SK-MEL-5 (cell line): ENCODE measurements around the gene CD4. TPM values are rescaled to one million over a fixed set of nuclear protein-coding genes. Genes with fewer than 3 reads are reported as not detected.

Experiments
- DNase-seq: peaks from one replicate; pipeline ENCODE4 v3.0.0-alpha.2; 2016; ENCODE audit warnings: low read depth, low spot score
- in situ Hi-C: cut with HindIII; loops from 2 replicates; pipeline ENCODE4 v1.10.0; 2016; ENCODE audit warnings: low sequenced_read_pairs, high pct_unique_total_duplicates, low pct_unique_long_range_greater_than_20kb
- total RNA-seq: library from RNA; depleted of rRNA; stranded (reverse); fragments of >200 nt; shearing (Covaris generic); gene quantifications from 2 replicates; pipeline ENCODE4 v1.2.3, GENCODE V29; 2014

CD4 gene
- total RNA-seq, 1 experiment from 2014 or later: 0.05 TPM

DNA sequence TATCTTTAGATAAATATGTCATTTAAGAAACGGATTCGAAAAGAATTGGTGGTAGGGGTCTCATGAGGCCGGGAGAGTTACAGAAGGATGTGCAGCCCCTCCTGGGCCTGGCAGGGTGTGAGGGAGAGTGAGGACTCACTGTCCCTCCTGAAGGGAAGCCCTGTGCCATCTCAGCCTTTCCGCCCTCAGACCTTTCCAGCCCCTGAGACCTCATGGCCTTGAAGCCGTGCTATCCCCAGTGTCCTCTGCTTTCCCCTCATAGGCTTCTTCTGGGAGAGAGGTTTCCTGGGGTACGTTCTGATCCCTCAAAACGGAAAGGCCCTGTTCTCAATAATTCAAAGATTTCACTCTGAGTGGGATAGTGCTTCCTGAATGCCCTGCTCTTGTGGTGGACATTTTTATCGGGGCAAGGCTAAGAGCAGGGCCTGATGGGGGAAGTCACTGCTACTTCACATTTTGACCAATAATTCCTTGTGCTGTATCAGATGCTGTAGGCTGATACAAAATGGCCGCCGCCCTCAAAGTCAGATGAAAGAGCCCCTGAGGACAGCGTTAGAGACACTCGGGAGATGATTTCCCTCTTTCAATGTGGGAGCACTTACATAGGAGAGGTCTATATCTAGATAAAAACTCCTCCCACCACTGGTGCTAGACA lies 1.3 kb downstream of the CD4 start:
- DNase-seq: no peak
- in situ Hi-C loops: no loop called here

DNA sequence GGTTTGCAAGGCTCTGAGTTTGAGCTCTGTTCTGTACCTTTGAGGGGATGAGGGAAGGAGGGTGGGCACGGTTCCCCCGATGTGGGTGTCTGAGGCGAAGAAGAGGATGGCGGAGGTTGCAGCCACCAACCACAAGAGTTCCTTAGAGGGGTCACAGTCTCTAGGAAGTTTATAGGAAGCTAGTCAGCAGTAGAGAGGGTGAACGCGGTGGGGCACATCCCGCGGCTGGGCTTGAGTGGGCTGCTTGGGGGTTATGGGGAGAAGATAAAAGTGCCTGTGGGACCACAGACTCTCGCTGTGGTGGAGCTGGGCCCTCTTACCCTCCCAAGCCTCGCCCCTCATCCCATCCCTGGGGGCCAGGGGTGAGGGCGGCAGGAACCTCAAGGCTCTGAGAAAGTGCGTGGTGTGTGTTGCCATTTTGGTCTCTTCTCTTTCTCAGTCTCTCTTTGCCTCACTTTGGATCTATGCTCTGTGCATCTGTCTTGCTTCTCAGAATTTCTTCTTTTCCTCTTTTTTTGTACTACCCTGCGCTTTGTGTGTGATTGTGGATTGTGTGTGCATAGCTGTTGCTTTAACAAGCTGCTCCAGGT lies 2.7 kb downstream of the CD4 start:
- DNase-seq: no peak
- in situ Hi-C loops: no loop called here

DNA sequence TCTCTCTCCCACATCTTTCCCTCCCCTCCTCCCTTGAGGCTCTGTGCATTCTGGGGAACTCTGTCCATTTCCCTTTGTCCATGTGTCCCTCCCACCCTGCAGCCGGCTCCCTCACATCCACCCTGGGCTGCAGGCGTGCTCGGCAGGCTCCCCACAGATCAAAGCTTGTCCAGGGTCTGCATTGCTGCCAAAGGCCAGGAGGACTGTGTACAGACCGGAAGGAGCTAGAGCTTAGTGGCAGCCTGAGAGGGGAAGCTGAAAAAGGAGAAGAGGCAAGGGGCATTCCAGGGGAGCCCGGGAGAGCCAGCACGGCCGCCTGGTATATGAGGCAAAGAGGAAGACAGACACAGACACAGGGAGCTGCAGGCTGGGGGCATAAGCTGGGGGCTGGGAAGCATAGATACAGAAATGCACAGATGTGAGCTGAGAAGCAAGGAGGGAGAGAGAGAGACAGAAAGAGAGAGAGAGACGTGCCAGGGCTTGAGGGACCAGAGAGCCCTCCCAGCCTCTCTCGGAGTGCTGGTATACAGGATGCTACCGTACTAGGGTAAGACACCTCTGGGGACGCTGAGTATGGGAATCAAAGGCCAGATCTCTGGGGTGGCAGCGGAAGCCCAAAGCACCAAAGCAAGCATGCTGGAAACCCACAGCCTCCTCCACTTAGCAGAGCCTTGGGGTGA lies 3.3 kb downstream of the CD4 start:
- DNase-seq: no peak
- in situ Hi-C loops: no loop called here

DNA sequence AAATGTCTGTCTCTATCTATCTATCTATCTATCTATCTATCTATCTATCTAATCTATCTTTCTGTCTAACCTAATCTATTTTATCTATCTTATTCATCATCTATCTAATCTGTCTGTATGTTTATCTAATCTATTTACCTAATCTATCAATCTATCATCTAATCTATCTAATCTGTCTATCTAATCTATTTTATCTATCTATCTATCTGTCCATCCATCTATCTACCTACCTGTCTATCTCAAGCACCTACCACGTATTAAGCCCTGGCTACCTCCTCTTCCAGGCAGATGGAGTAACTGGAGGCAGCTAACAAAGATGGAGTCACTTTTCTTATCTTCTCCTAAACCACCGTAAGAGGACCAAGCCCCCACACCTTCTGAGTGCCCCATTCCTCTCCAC lies 5.8 kb downstream of the CD4 start:
- in situ Hi-C loops: no loop called here
- DNase-seq: no peak

DNA sequence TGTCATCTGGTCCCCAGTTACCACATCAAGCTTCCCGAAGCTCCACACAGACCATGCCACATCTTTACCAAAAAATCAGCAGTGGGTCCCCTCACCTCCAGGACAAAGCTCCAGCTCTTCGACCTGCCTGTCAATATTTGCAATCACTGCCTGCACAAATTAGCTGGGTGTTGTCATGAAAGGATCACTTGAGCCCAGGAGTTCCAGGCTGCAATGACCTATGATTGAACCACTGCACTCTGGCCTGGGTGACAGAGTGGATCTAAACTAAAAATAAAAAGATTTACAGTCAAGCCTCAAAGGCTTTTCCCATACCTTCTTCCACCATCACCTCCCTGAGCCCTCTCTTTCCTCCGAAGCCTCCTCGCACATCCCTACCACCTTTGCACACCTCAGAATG lies 7.2 kb downstream of the CD4 start:
- in situ Hi-C loops: no loop called here
- no peak for DNase-seq

DNA sequence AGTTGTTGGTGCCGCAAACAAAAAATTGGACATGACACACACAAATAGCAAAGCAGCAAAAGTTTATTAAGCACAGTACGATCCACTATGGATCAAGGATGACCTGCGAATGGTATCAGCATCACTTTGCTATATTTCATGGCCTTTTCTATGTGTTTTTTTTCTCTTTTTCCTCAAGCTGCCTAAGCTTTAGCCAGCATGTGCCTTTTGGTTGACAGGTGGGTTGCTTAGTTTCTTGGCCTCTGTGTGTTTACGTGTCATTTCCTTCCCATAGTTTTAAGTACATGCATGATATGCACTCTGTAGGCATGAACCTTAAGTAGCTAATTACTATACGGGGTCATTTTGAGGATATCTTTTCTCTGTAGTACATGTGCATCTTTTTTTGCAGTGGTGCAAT lies 9.8 kb downstream of the CD4 start:
- no peak for DNase-seq
- in situ Hi-C loops: no loop called here

DNA sequence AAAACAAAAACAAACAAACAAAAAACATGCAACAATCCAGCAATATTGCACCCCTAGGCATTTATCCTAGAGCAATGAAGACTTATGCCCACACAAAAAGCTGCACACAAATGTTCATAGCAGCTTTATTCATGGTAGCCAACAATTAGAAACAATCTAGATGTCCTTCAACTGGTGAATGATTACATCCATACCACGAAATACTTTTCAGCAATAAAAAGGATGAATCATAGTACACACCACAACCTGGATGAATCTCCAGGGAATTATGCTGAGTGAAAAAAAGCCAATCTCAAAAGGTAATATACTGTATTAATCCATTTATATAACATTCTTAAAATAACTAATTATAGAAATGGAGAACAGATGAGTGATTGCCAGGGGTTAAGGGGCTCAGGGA lies 17.8 kb downstream of the CD4 start:
- DNase-seq: no peak

DNA sequence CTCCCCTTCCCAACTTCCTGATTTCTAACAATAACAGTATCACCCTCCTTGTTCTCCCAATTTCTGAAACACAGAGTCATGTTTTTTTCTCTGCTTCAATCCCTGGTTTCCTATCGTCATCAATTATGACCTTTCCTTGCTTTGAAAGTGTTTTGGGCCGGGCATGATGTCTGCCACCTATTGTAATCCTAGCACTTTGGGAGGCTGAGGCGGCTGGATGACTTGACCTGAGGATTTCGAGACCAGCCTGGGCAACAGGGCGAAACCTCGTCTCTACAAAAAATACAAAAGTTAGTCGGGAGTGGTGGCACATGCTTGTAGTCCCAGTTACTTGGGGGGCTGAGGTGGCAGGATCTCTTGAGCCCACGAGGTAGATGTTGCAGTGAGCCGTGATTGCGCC lies 19.7 kb downstream of the CD4 start:
- in situ Hi-C loops: no loop called here
- no peak for DNase-seq

More for the DNA sequence above, 17.8 kb downstream of the CD4 start:
- in situ Hi-C loops: no loop called here

DNA sequence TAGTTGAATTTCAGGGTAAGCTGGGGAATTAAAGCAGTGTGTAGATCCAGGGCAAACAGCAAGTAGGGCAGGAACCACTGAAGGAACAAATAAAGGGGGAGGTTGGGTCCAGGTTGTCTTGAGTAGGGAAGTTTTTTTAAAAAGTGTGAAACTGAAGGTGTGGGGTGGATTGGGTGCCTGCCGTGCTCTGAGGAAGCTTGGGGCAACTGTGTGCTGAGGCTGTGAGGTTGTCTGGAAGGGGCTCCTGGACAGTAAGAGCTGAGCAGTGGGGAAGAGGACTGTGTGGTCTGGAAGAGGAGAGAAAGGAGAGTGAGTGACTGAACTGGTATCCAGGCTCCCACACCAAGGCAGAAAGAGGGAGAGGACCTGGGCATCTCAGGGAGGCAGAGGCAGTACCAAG lies 21.4 kb downstream of the CD4 start:
- in situ Hi-C loops: no loop called here
- DNase-seq: no peak

DNA sequence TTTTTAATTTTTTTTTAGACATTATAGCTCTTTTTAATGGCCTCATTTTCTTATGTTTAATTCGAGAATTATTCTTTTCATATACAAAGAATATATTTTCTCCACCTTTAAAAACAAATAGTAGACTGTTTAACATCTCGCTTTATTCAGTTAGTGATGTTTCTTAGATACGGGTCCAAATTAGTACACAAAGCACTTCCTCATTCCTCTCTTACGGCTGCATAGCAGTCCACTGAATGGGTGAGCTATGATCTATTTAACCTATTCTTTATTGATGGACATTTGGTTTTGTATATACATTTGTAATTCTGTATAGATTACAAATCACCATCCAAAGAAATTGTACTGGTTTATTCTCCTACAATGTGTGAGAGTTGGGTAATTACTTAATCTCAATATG lies 24.0 kb downstream of the CD4 start:
- no peak for DNase-seq
- in situ Hi-C loops: no loop called here

DNA sequence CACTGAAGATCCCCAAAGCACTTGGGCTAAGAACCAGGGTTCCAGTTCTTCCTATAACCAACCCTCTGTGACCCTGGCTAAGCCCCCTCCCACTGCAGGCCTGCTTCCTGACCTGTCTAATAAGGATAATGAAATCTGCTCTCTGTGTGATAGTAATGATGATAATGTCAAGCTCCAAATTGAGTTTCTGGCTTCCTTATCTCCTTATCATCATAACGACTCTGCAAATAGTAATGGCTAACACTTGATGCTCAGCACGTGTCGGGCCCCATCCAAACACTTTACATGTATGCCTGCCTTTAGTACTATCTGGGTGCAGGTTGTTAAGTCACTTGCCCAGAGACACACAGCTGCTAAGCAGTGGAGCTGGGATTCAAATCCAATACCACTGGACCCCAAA lies 27.3 kb downstream of the CD4 start:
- no peak for DNase-seq
- in situ Hi-C loops: no loop called here

DNA sequence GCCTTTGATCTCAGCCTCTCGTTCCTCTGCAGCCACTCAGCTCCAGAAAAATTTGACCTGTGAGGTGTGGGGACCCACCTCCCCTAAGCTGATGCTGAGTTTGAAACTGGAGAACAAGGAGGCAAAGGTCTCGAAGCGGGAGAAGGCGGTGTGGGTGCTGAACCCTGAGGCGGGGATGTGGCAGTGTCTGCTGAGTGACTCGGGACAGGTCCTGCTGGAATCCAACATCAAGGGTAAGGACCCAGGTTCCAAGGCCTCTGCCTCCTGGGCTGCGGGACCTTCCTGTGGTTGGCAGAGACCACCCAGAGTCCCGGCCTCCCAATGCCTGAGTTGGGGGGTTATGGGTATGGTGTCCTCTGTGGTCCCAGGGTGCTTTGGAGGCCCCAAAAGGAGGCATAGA lies 27.8 kb downstream of the CD4 start:
- DNase-seq: no peak
- in situ Hi-C loops: no loop called here

DNA sequence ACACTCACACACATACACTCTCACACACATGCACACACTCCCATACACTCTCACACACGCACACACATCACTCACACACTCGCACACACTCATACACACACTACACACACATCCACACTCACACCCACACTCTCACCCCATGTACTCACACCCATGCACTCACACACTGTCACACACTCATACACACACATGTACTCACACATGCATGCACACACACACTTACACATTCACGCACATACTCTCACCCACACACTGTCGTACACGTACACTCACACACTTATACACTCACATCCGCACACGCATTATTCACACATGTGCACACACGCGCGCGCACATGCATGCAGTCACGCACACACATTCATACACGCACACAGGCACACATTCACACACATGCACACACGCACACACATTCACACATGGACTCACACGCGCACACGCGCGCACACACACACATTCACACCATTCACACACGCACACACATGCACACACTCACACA lies 28.4 kb downstream of the CD4 start:
- no peak for DNase-seq

DNA sequence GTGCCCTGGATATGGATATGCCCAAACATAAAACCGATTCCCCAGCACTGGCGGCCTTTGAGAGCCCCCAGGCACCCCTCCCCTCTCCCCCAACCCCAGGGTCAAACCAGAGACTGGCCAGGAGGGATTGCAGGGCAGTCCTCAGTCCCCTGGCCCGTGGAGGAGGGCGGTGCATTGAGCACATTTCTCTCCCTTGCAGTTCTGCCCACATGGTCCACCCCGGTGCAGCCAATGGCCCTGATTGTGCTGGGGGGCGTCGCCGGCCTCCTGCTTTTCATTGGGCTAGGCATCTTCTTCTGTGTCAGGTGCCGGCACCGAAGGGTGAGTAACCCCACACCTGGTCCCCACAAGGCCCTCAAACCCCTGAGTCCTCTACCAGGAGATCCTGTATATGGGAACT lies 28.9 kb downstream of the CD4 start:
- in situ Hi-C loops: no loop called here
- DNase-seq: no peak

More for the DNA sequence above, 28.4 kb downstream of the CD4 start:
- in situ Hi-C loops: no loop called here

DNA sequence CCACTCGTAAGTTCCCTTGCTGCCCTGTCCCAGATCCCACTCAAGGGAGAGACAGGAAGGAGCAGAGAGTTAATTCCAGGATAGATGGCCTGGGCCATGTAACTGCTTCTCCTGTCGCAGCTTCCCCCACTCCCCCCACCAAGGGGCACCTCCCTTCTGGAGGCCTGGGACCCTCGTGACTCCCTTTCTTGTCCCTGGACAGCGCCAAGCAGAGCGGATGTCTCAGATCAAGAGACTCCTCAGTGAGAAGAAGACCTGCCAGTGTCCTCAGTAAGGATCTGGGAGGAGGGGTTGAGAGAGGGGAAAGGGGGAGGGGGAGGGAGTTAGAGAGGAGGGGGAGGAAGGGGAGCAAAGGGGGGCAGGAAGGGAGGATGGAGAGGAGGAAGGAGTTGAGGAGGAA lies 29.3 kb downstream of the CD4 start:
- no peak for DNase-seq
- in situ Hi-C loops: no loop called here

DNA sequence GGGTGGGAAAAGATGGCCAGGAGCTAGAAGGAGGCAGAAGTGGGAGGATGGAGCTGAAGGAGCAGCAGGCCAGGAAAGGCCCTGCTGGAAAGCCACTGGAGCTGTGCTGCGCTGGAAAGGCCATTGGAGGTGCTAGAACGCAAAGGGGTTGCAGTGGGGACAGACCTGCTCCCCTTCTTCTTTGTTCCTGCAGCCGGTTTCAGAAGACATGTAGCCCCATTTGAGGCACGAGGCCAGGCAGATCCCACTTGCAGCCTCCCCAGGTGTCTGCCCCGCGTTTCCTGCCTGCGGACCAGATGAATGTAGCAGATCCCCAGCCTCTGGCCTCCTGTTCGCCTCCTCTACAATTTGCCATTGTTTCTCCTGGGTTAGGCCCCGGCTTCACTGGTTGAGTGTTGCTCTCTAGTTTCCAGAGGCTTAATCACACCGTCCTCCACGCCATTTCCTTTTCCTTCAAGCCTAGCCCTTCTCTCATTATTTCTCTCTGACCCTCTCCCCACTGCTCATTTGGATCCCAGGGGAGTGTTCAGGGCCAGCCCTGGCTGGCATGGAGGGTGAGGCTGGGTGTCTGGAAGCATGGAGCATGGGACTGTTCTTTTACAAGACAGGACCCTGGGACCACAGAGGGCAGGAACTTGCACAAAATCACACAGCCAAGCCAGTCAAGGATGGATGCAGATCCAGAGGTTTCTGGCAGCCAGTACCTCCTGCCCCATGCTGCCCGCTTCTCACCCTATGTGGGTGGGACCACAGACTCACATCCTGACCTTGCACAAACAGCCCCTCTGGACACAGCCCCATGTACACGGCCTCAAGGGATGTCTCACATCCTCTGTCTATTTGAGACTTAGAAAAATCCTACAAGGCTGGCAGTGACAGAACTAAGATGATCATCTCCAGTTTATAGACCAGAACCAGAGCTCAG lies 30.0 kb downstream of the CD4 start:
- in situ Hi-C loops: no loop called here
- no peak for DNase-seq

DNA sequence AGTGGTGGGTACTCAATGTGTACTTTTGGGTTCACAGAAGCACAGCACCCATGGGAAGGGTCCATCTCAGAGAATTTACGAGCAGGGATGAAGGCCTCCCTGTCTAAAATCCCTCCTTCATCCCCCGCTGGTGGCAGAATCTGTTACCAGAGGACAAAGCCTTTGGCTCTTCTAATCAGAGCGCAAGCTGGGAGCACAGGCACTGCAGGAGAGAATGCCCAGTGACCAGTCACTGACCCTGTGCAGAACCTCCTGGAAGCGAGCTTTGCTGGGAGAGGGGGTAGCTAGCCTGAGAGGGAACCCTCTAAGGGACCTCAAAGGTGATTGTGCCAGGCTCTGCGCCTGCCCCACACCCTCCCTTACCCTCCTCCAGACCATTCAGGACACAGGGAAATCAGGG lies 30.8 kb downstream of the CD4 start:
- in situ Hi-C loops: no loop called here
- no peak for DNase-seq
